IMR-90 (cell line): ENCODE measurements around the gene ALOX15B. TPM values are rescaled to one million over a fixed set of nuclear protein-coding genes. Genes with fewer than 3 reads are reported as not detected.

Experiments used
- microRNA-seq, 2 experiments: library from miRNA; stranded (forward) in 1 of 2; unstranded in 1 of 2; fragments of 10-50 nt in 1 of 2; fragments of <30 nt in 1 of 2; gene quantifications in 1 of 2; microRNA quantifications in 1 of 2; one replicate each; pipeline versions ENCODE3 to v1.1.0; 2013 to 2020; ENCODE audit not compliant: insufficient read depth in 1 of 2, insufficient read length in 1 of 2, unreplicated experiment in 1 of 2
- polyA plus RNA-seq, 3 experiments: library from polyadenylated mRNA; depleted of rRNA; stranded (reverse); fragments of >200 nt; gene quantifications; 2 replicates each; pipeline ENCODE4 v1.2.3, GENCODE V29; 2012; ENCODE audit warnings: low replicate concordance in 1 of 3
- small RNA-seq, 5 experiments: library from RNA; depleted of rRNA; stranded (forward); fragments of <200 nt; gene quantifications; one replicate each; pipeline ENCODE3, GENCODE V24; 2012
- total RNA-seq: library from RNA; depleted of rRNA; stranded (reverse); fragments of >200 nt; gene quantifications from 2 replicates; pipeline ENCODE4 v1.2.3, GENCODE V29; 2012; rRNA removed

The ALOX15B gene
- total and polyA plus RNA-seq, 2 of the 4 experiments (the other 2 are of a cell fraction), result not detected

Small RNA genes within 50 kb of the gene (microRNA-seq; reads per million reads assigned to microRNA genes)
- gene MIR4314, result 0 reads per million in 2 experiments

Small RNA genes within 50 kb of the gene (small RNA-seq; reads per million reads assigned to genes)
- 0 reads per million in 5 experiments for gene MIR4314

Other genes starting within 250 kb of the ALOX15B start
- gene KDM6B, start 204.8 kb upstream of the ALOX15B start, total RNA-seq, result 0.72 and 1.1 TPM in 2 replicates
- gene KDM6B, start 204.8 kb upstream of the ALOX15B start, polyA plus RNA-seq (2012; rRNA removed), result 3.5 and 4.5 TPM in 2 replicates
- gene TMEM88, start 184.0 kb upstream of the ALOX15B start, total RNA-seq, result not detected in 2 replicates
- gene TMEM88, start 184.0 kb upstream of the ALOX15B start, polyA plus RNA-seq (2012; rRNA removed), result 1.9 and 2.1 TPM in 2 replicates
- gene NAA38, start 181.5 kb upstream of the ALOX15B start, total RNA-seq, result 40.7 and 62.2 TPM in 2 replicates
- gene NAA38, start 181.5 kb upstream of the ALOX15B start, polyA plus RNA-seq (2012; rRNA removed), result 76.8 and 122 TPM in 2 replicates
- 10.8 and 11.1 TPM in 2 replicates for gene CYB5D1, start 181.1 kb upstream of the ALOX15B start, total RNA-seq
- gene CYB5D1, start 181.1 kb upstream of the ALOX15B start, polyA plus RNA-seq (2012; rRNA removed), result 7.0 and 8.8 TPM in 2 replicates
- gene CHD3, start 150.3 kb upstream of the ALOX15B start, total RNA-seq, result 67.2 and 78.1 TPM in 2 replicates
- gene CHD3, start 150.3 kb upstream of the ALOX15B start, polyA plus RNA-seq (2012; rRNA removed), result 55.1 and 65.4 TPM in 2 replicates
- 1.3 and 1.4 TPM in 2 replicates for gene RNF227, start 122.8 kb upstream of the ALOX15B start, total RNA-seq
- 2.7 and 3.1 TPM in 2 replicates for gene RNF227, start 122.8 kb upstream of the ALOX15B start, polyA plus RNA-seq (2012; rRNA removed)
- gene KCNAB3, start 109.2 kb upstream of the ALOX15B start, total RNA-seq, result 0.36 and 0.56 TPM in 2 replicates
- 4.2 and 4.9 TPM in 2 replicates for gene KCNAB3, start 109.2 kb upstream of the ALOX15B start, polyA plus RNA-seq (2012; rRNA removed)
- 31.4 and 50.4 TPM in 2 replicates for gene TRAPPC1, start 107.1 kb upstream of the ALOX15B start, total RNA-seq
- gene TRAPPC1, start 107.1 kb upstream of the ALOX15B start, polyA plus RNA-seq (2012; rRNA removed), result 303 and 341 TPM in 2 replicates
- gene CNTROB, start 106.9 kb upstream of the ALOX15B start, total RNA-seq, result 12.5 and 12.7 TPM in 2 replicates
- 26.3 and 26.4 TPM in 2 replicates for gene CNTROB, start 106.9 kb upstream of the ALOX15B start, polyA plus RNA-seq (2012; rRNA removed)
- not detected in 2 replicates for gene GUCY2D, start 36.4 kb upstream of the ALOX15B start, total RNA-seq
- gene GUCY2D, start 36.4 kb upstream of the ALOX15B start, polyA plus RNA-seq (2012; rRNA removed), result 0.03 TPM in 1 of 2 replicates, not detected in the other
- not detected in 2 replicates for gene ALOX12B, start 48.7 kb downstream of the ALOX15B start, total RNA-seq
- not detected in 2 replicates for gene ALOX12B, start 48.7 kb downstream of the ALOX15B start, polyA plus RNA-seq (2012; rRNA removed)
- gene ALOXE3, start 79.5 kb downstream of the ALOX15B start, total RNA-seq, result under 0.01 TPM in 2 replicates
- gene ALOXE3, start 79.5 kb downstream of the ALOX15B start, polyA plus RNA-seq (2012; rRNA removed), result 0.19 and 0.26 TPM in 2 replicates
- gene HES7, start 85.0 kb downstream of the ALOX15B start, total RNA-seq, result not detected in 2 replicates
- 0.43 and 0.56 TPM in 2 replicates for gene HES7, start 85.0 kb downstream of the ALOX15B start, polyA plus RNA-seq (2012; rRNA removed)
- 1.7 and 3.4 TPM in 2 replicates for gene PER1, start 113.3 kb downstream of the ALOX15B start, total RNA-seq
- gene PER1, start 113.3 kb downstream of the ALOX15B start, polyA plus RNA-seq (2012; rRNA removed), result 10.5 and 11.5 TPM in 2 replicates
- 2.2 and 2.3 TPM in 2 replicates for gene VAMP2, start 123.9 kb downstream of the ALOX15B start, total RNA-seq
- 27.3 and 33.3 TPM in 2 replicates for gene VAMP2, start 123.9 kb downstream of the ALOX15B start, polyA plus RNA-seq (2012; rRNA removed)
- 14.3 and 60.3 TPM in 2 replicates for gene TMEM107, start 137.3 kb downstream of the ALOX15B start, total RNA-seq
- 12.9 and 13.4 TPM in 2 replicates for gene TMEM107, start 137.3 kb downstream of the ALOX15B start, polyA plus RNA-seq (2012; rRNA removed)
- 2.7 and 3.1 TPM in 2 replicates for gene BORCS6, start 151.1 kb downstream of the ALOX15B start, total RNA-seq
- 3.3 and 4.3 TPM in 2 replicates for gene BORCS6, start 151.1 kb downstream of the ALOX15B start, polyA plus RNA-seq (2012; rRNA removed)
- 38.9 and 45.9 TPM in 2 replicates for gene AURKB, start 171.5 kb downstream of the ALOX15B start, total RNA-seq
- 55.0 and 62.0 TPM in 2 replicates for gene AURKB, start 171.5 kb downstream of the ALOX15B start, polyA plus RNA-seq (2012; rRNA removed)
- 1.1 and 1.8 TPM in 2 replicates for gene CTC1, start 209.0 kb downstream of the ALOX15B start, total RNA-seq
- gene CTC1, start 209.0 kb downstream of the ALOX15B start, polyA plus RNA-seq (2012; rRNA removed), result 6.1 and 9.0 TPM in 2 replicates
- 22.2 and 26.2 TPM in 2 replicates for gene PFAS, start 210.2 kb downstream of the ALOX15B start, total RNA-seq
- 20.5 and 20.7 TPM in 2 replicates for gene PFAS, start 210.2 kb downstream of the ALOX15B start, polyA plus RNA-seq (2012; rRNA removed)
- gene RANGRF, start 249.6 kb downstream of the ALOX15B start, total RNA-seq, result 16.1 and 19.5 TPM in 2 replicates
- 36.6 and 42.9 TPM in 2 replicates for gene RANGRF, start 249.6 kb downstream of the ALOX15B start, polyA plus RNA-seq (2012; rRNA removed)